HL-60 (cell line): ENCODE results near the gene CYP1A2.

Source experiments
- CTCF ChIP-seq: IDR thresholded peaks from one replicate; pipeline ENCODE4 v1.5.1; 2011; ENCODE audit warnings: low read length, control low read depth, inconsistent platforms; ENCODE audit not compliant: insufficient read depth
- GABPA ChIP-seq: IDR thresholded peaks from 2 replicates; pipeline ENCODE4 v1.6.1; 2012; ENCODE audit warnings: low read depth
- POLR2AphosphoS5 ChIP-seq: IDR thresholded peaks from 2 replicates; pipeline ENCODE4 v1.6.1; 2012; ENCODE audit warnings: low read depth
- SPI1 ChIP-seq: IDR thresholded peaks from 2 replicates; pipeline ENCODE4 v1.6.1; 2012; ENCODE audit warnings: low read depth, mild to moderate bottlenecking, borderline replicate concordance
- TF ChIP-seq, protein P1 (sequence below): IDR thresholded peaks from 2 replicates; pipeline ENCODE4 v1.6.1; 2012; ENCODE audit warnings: low read depth; ENCODE audit not compliant: insufficient replicate concordance

- TF ChIP-seq CTCF (no peak), POLR2AphosphoS5 (no peak), SPI1 (no peak), GABPA (no peak)
- TF ChIP-seq, protein P1, sequence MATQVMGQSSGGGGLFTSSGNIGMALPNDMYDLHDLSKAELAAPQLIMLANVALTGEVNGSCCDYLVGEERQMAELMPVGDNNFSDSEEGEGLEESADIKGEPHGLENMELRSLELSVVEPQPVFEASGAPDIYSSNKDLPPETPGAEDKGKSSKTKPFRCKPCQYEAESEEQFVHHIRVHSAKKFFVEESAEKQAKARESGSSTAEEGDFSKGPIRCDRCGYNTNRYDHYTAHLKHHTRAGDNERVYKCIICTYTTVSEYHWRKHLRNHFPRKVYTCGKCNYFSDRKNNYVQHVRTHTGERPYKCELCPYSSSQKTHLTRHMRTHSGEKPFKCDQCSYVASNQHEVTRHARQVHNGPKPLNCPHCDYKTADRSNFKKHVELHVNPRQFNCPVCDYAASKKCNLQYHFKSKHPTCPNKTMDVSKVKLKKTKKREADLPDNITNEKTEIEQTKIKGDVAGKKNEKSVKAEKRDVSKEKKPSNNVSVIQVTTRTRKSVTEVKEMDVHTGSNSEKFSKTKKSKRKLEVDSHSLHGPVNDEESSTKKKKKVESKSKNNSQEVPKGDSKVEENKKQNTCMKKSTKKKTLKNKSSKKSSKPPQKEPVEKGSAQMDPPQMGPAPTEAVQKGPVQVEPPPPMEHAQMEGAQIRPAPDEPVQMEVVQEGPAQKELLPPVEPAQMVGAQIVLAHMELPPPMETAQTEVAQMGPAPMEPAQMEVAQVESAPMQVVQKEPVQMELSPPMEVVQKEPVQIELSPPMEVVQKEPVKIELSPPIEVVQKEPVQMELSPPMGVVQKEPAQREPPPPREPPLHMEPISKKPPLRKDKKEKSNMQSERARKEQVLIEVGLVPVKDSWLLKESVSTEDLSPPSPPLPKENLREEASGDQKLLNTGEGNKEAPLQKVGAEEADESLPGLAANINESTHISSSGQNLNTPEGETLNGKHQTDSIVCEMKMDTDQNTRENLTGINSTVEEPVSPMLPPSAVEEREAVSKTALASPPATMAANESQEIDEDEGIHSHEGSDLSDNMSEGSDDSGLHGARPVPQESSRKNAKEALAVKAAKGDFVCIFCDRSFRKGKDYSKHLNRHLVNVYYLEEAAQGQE: no peak
These were observed 14.8 kb downstream of the CYP1A2 start for GRCh38 chr15:74763416-74763815.
